ENCODE results near the gene CYP46A1.

CYP46A1 gene

DNA sequence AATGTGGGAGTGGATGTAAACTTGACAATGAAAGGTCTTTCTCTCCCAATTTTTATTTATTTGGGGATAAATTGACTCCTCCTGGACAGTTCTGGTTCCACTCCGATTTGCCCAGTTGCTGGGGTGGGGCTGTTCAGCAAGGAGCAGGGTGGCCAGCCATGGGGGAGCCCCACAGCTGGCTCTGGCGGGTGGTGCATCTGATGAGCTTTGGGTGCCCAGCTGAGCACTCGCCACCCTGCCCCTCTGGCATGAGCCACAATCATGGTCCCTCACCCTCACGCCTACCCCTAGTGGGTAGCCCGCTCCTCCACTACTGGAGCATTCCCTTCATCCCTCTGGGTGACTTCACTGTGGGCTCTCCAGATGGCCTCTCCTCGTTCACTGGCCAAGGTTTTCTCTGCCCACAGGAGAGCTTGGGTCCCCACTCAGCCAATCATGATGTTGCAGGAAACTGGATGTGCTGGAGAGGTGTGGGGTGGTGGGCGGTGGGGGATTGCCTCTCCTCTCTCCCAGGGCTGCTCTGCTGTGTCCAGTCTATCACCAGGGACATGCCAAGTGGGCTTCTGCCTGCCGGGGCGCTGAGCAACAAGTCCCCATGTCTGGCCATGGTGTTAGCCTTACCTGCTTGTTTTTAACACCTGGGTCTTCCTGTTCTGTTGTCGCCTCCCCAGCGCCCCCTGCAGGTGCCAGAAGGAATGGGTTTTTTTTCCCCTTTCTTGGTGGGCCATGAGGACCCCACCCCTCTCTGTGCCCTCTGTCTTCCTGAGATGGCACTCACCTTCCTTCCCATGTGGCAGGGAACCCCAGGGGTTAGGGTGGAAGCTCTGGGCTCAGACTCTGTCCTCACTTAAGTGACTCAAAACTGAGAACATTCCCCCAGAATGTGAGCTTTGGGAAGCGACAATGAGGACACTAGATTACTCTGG, 3.4 kb downstream of the CYP46A1 start:
- DNase-seq = no peak

DNA sequence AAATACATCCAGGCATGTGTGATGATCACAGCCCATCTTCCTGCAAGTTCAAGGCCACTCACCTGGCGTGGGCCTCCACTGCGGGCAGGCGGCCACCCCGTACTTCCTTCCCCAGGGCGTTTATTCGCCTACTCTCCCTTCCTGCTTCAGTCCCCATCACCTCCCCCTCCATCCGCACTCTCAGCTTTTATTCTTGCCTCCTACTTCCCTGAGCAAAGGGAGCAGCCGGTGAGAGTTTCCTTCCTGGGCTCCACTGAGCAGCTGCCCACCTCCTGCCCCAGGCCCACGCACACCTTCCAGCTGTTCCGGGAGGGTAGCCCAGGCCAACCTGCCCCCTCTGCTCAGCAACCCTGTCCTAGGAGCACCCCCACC, 4.1 kb downstream of the CYP46A1 start:
- DNase-seq = no peak

DNA sequence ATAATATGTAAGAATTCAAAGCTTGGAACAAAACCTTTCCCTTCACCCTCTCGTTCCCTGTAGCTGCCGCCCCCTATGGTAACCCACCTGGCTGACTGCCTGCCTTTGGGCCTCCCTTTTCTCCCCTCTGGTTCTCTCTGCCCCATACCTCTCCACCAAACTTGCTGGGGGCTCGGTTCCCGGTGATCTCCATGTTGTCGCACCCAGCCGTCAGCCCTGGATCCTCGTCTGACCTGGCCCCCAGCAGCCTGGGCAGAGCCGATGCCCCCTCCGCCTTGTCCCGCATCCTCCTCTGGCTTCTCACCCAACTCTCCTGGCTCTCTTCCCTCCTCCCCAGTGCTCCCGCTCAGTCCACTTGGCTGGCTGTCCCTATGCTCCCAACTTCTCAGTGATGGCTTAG, 4.5 kb downstream of the CYP46A1 start:
- DNase-seq = no peak

DNA sequence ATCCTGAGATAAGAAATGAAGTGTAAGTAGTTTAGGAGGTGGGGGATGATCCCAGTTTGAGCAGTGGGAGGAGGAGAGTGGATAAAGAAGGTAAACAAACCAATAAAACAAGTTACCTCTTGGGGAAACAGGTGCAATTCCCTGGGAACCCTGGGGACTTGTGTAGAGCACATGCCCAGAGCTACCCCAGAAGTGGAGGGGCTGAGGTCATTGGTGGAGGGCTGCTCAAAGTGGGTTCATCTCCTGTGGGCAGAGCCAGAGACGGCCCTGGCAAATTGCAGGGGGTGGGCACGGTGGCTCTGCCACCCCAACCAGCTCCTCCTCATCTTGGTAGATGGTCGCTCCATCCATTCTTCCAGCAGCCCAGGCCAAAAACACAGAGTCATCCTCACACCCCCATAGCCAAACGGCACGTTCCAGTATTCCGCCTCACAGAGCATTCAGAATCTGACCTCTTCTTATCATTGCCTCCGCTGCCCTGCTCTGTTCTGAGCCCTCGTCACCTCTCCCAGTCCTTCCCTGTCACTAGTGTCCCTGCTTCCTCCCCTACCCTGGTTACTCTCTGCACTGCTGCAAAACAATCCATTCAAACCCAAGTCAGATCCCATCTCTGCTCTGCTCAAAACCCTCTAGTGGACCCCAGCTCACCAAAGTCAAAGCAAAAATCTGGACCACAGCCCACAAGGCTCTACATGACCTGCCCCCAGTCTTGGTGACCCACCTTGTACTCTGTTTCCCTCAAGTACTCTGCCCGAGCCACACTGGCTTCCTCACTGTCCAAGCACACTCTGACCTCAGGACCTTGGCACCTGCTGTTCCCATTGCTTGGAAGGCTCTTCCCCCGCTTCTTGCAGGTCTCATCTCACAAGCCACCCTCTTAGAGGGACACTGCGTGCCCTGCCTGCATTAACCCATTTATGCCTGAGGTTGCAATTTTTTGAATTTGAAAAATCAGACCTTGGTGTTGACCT, 5.5 kb downstream of the CYP46A1 start:
- DNase-seq = no peak

DNA sequence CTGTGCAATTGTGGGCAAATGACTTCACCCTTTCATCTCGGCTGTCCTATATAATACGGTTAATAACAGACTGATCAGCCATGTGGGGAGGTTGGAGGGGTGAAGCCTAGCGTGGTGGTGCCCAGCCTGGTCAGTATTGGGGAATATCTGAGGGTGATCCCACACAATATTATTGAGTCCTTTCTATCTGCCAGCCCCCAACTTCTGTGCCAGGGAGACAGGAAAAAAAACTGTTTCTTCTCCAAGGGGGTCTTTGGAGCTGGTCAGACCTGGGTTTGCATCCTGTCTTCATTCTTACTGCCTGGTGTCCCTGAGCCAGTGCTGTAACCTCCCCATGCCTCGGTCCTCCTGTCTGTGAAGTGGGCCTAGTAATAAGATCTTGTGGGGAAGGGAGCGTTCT, 6.5 kb downstream of the CYP46A1 start:
- DNase-seq = no peak

DNA sequence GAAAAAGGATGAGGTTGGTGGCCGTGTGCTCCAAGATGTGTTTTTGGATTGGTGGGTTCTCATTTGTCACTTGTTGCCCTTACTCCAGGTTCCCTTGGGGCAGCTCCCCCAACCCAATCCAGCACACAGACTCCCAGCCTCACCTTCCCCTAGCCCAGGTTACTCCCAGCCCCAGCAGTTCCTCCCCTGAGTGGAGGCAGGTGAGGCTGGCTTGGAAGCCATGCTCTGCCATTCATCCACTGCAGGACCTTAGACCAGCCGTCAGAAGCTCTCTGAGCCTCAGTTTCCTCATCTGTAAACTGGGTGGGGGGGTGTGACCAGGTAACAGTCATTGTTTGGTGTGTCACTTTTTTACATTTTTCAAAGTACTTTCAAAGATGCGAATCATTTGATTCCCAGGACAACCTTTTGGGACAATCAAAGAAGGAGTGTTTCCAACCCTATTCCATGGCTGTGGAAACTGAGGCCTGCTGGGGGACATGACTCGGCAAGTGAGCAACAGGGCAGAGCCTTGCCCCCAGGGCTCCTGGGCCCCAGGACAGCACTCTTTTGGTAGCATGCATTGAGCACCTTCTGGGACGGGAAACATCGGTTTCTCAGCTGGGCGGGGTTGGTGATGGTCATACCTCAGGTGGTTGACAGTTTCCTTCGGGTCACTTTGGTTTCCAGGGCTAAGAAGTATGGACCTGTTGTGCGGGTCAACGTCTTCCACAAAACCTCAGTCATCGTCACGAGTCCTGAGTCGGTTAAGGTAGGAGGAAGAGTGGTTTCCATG, 7.2 kb downstream of the CYP46A1 start:
- DNase-seq = no peak

DNA sequence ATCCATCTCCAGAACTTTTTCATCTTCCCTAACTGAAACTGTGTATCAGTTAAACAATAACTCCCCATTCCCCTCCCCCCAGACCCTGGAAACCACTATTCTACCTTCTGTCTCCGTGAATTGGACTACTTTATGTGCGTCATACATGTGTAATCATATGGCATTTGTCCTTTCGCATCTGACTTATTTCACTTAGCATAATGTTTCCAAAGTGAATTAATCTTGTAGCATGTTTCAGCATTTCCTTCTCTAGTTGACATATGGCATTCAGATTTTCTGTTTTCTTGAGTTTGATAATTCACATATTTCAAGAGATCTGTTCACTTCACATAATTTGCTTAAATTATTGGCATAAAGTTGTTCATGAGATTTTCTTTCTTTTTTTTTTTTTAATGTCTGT, 9.8 kb downstream of the CYP46A1 start:
- DNase-seq = no peak

DNA sequence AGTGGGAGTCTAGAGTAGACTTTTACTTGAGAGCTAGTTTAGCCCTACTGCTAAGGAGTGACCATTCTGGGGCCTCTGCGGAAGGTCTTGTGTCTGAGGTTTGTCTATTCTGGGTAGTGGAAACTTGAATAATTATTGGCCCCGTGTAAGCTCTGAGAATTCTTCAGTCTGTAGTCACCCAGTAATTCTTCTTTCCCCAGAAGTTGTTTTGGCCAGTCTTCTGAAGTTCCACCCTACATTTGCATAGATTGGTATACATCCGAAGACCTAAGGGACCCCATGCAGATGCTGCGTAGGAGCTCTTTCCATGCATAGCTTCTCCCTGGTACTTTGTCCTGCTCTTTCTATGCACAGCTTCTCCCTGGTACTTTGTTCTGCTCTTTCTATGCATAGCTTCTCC, 12.8 kb downstream of the CYP46A1 start:
- no peak for DNase-seq

DNA sequence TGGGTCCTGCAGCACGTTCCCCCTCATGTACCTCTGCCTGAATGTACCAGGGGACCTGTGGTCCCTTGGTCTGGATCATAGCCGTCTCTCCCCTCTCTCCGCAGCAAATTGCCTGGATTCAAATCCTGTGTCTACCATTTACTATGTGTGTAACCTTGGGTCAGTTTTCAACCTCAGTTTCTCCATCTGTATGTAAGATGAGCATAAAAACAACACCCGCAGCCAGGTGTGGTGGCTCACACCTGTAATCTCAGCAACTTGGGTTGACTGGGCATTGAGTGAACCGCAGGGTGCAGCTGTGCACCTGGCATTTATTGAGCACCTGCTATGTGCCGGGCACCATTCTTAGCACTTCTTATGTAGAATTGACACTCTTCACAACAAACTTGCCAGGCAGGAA, 14.1 kb downstream of the CYP46A1 start:
- DNase-seq = no peak

DNA sequence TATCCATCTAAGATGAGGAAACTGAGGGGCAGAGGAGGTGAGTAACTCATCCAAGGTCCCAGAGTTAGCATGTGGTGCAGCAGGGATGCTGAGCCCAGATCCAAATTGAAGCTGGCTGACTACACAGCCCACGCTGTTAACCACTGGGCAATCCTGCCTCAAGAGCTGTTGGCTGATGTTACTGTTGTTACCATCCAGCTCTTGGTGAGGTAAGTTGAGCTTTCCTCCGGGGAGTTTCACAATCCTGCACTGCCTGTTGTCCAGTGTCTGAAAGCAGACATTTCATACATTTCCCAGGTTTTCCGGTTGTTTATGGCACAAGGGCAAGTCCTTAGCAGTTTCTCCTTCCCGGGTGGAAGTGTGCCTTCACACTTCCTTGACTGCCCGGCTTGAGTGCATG, 14.5 kb downstream of the CYP46A1 start:
- DNase-seq = no peak

DNA sequence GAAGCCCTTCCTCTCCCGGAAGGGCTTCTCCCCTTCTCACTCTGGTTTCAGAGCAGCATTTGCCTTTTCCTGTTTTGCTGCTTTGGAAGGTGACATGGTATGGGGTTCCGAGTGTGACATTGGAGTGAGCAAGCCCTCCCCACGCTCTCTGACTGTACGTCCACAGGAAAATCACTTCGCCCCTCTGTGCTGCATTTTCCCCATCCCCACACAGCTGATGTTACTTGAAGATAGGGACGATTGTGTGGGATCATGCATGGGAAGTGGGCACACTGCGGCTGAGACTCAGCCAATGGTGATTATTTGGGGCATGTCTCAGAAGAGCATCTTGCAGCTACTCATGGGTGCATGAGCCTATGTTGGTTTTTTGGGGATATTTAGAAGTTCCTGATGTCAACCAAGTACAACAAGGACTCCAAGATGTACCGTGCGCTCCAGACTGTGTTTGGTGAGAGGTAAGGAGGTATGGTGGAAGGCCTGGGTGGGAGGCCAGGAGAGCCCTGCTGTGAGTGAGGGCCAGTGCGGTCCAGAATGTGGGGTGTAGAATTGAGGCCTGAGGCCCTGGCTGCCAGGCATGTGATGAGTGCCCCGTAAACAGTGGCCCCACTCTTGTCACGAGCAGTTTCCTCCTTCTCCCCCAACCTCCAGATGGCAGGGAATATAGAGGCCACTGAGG, 15.1 kb downstream of the CYP46A1 start:
- DNase-seq = no peak

DNA sequence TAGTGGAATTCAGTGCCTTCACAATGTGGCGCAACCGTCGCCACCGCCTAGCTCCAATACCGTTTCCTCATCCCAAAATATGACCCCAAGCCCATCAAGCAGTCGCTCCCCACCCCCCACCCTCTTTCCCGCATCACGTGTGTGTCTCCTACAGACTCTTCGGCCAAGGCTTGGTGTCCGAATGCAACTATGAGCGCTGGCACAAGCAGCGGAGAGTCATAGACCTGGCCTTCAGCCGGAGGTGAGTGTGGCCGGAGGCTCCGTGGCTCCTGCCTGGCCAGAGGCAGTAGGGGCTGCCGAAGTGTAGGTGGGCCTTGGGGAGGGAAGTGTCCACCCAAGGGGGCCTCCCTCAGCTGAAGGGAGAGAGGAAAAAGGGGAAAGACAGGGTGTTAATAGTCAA, 15.8 kb downstream of the CYP46A1 start:
- no peak for DNase-seq

DNA sequence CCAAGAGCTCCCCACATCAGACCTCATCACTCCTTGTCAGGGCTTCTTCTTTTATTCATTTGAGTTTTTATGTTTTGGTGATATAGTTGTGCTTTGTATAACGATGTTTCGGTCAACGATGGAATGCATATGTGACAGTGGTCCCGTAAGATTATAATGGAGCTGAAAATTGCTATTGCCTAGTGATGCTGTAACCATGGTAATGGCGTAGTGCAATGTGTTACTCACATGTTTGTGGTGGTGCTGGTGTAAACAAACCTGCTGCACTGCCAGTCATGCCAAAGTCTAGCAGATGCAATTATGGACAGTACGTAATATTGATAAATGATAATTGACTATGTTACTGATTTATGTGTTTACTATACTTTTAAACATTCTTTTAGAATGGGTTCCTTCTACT, 16.3 kb downstream of the CYP46A1 start:
- no peak for DNase-seq

DNA sequence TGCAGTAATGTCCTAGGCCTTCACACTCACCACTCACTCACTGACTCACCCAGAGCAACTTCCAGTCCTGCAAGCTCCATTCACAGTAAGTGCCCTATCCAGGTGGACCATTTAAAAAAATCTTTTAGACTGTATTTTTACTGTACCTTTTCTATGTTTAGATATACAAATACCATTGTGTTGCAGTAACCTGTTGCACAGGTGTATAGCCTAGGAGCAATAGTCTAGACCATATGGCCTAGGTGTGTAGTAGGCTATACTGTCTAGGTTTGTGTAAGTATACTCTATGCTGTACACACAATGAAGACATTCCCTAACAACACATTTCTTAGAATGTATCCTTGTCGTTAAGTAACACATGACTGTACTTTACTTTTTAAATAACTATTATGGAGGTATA, 17.2 kb downstream of the CYP46A1 start:
- no peak for DNase-seq

DNA sequence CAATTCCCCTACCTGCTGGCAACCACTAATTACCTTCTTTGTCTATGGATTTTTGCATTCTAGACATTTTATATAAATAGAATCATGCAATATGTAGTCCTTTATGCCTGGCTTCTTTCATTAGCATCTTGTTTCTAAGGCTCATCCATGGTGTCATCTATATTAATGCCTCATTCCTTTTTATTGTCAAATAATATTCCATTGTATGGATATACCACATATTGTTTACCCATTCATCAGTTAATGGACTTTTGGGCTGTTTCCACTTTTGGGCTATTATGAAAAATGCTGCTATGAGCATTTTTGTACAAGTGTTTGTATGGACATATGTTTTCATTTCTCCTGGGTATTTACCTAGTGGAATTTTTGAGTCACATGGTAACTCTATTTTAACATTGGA, 18.0 kb downstream of the CYP46A1 start:
- DNase-seq = no peak

DNA sequence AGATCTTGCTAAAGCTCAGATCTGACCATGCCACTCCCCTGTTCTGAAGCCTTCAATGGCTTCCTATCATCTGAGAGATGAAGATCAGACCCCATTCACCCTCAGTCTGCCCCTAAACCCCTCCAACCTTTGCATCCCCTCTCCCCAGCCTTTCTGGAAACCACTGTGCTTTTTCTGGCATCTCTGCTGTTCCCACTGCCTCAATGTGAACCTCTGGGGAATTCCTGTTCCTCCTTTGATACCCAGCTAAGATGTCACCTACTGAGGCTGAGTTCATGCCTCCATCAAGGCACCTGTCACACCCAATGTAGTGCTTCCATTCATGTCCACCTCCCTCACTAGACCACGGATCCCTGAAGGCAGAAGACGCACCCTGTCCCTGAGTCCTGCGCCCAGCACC, 19.3 kb downstream of the CYP46A1 start:
- no peak for DNase-seq

DNA sequence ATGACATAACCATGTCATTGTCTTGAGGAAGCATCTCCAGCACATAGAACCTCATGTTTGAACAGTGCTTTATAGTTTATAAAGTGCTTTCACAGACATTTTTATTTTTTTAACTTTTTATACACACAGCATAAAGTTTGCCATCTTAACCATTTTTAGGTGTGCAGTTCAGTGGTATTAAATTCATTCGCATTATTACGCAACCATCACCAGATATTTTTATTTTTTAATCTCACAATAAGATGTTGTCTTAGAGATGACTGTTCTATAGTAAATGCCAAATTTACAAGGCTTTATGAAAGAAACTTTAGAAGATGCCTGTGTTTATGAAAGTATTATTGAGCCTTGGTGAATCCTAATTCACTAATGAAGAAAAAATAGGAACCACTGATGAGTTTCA, 19.9 kb downstream of the CYP46A1 start:
- DNase-seq = no peak

DNA sequence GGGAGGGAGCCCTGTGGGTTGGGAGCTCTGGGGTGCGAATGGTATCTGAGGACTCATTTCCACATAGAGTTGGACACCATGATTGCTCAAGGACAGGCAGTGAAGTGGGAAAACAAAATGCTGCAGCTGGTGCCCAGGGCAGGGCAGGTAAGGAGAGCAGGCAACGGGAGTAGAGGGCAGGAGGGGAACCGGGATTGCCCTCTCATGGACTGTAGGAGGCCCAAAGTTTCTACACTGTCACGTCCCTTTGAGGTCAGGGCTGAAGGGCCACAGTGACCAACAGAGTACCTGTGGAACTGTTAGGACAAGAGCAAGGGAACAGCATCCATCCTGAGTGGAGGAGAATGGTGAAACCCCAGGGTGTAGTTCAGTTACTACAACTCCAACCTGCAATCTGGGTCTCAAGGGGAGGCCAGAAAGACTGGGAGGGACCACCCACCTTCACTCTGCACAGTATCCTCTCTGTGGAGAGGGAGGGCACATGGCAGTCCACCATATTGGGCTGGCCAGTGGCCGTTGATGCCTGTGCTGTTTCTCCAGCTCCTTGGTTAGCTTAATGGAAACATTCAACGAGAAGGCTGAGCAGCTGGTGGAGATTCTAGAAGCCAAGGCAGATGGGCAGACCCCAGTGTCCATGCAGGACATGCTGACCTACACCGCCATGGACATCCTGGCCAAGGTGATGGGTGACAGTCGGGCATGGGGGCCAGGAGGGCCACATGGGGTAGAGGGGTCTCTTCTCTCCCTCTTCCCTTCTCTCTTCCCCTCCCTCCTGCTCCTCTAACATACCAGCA, 22.2 kb downstream of the CYP46A1 start:
- no peak for DNase-seq

DNA sequence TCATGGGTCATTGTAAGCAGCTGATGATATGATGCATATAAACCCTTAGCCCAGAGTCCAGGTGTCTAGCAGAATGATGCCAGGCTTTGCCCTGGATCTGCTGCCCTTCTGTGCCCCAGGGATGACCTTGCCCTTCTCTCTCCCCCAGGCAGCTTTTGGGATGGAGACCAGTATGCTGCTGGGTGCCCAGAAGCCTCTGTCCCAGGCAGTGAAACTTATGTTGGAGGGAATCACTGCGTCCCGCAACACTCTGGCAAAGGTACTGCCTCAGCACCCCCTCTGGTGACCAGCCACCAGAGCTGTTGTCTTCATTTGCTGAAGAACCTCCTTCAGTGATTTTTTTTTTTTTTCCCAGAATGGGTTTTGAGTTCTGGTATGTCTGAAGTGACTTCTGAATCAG, 23.3 kb downstream of the CYP46A1 start:
- no peak for DNase-seq

DNA sequence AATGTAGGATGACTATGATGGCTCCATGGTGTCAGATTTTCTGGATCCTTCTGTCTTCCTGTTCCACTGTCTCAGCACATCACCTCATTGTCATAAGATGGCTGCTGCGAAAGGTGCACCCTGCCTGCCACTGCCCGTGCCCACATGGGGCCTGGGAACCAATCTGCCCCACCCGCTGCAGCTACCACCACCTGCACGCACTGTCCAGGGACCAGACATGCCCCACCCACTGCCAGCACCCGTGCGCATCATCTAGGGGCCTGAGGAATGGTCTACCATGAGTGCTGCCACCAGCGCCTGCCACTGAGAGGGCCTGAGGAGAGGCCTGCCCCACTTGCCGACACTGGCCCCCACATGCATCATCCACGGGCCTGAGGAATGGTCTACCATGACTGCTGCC, 23.8 kb downstream of the CYP46A1 start:
- DNase-seq = no peak
